ENCODE measurements around the gene PGGHG.
"Not testable (repeated sequence)": the region's sequence is repeated elsewhere in the genome, so short reads cannot be mapped to it uniquely, and the experiment has no call there.

Gene PGGHG

GRCh38 chr11:297586-298405 is 8.9 kb downstream of the PGGHG start:
- DNase-seq (ENCODE audit: low read depth in 3 of 3): no peak

DNA sequence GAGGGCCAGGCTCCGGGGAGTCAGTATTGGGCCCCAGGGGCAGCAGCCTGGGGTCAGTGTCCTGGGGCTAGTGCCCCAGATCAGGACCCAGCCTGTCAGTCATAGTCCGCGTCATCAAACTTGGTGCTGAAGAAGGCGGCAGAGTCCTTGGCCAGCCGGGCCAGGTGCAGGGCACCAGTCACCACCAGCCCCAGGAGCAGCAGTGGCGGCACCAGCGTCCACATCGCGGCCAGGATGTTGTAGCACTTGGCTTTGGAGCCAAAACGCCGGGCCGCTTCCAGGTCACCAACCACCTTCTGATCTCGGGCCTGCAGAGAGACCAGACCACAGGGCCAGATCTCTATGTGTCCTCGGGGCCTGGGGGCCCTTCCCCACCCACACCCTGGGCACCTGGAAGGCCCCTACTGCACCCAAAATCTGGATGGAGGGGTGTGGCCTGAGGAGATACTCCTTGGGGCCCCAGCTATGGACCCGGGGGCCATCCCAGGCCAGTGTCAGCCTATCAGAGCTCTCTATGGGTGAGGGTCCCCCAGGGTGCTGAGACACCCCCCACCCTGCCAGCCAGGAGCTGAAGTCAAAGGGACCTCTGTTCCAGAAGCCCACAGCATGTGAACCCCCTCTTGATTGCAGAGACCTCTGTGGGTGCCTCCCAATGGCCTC is 9.6 kb downstream of the PGGHG start:
- DNase-seq (ENCODE audit: low read depth in 3 of 3): no peak

- no peak for DNase-seq (ENCODE audit: low read depth in 3 of 3)
Measured at GRCh38 chr11:299081-299891, 10.4 kb downstream of the PGGHG start, which contains the start of gene IFITM5. Gene IFITM5, minus strand, starts transcription at chr11:299526. Its CDS starts 36 bp downstream, at chr11:299490.

DNA sequence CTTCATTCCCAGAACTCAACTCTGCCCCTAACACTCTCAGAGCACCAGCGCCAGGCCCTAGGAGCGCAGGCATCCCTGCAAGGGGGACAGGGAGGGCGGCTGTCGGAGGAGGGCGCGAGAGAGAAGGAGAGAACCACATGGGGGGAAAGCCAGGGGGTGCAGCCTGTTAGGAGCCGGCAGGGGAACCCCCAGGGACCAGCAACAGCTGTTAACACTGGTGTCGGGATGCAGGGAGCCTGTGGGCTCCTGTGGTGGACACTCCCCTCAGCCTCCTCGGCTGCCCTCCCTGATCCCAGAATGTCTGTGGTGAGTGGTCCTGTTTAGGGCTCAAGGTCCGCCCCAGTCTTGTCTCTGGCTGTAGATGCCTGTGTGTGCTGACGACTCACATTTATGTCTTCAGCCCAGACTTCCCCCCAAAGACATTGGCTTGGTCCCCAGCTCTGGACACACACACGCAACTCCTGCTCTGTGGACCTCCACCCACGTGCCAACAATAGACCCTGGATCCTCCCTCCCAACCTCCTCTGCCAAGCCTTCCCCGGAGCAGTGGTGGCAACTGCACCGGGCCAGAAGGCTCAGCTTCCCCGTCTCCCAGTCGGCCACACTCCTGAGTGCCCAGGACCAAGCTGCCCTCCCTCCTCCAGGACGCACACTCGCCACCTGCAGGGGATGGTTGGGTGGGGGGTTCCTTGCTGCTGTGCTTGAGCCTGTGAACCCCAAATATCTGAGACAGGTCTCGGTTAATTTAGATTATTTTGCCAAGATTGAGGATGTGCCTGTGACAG is 11.2 kb downstream of the PGGHG start:
- DNase-seq (ENCODE audit: low read depth in 3 of 3): no peak

GRCh38 chr11:303363-303762 is 14.4 kb downstream of the PGGHG start:
- no peak for DNase-seq (ENCODE audit: low read depth in 3 of 3)

- no peak for DNase-seq (ENCODE audit: low read depth in 3 of 3)
Measured at GRCh38 chr11:304061-304506, 15.2 kb downstream of the PGGHG start.

GRCh38 chr11:304915-305843 is 16.3 kb downstream of the PGGHG start:
- no peak for DNase-seq (ENCODE audit: low read depth in 3 of 3)

DNA sequence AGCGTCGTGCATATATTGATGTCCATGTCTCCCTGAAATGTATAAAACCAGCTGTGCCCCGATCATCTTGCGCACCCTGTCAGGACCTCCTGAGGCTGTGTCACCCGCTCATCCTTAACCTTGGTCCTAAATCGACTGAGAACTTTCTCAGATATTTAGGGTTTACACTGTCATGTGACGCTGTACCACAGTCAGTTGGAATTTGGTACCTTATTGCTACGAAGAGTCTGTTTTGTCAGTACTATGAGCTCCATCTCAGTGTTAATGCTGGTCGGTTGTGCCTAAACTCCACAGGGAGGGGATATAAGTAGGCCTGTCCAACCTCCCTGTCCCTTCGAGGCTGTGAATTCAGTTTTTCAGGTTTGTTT is 16.9 kb downstream of the PGGHG start:
- no peak for DNase-seq (ENCODE audit: low read depth in 3 of 3)

GRCh38 chr11:306645-307371 is 17.9 kb downstream of the PGGHG start:
- no peak for DNase-seq (ENCODE audit: low read depth in 3 of 3)

DNA sequence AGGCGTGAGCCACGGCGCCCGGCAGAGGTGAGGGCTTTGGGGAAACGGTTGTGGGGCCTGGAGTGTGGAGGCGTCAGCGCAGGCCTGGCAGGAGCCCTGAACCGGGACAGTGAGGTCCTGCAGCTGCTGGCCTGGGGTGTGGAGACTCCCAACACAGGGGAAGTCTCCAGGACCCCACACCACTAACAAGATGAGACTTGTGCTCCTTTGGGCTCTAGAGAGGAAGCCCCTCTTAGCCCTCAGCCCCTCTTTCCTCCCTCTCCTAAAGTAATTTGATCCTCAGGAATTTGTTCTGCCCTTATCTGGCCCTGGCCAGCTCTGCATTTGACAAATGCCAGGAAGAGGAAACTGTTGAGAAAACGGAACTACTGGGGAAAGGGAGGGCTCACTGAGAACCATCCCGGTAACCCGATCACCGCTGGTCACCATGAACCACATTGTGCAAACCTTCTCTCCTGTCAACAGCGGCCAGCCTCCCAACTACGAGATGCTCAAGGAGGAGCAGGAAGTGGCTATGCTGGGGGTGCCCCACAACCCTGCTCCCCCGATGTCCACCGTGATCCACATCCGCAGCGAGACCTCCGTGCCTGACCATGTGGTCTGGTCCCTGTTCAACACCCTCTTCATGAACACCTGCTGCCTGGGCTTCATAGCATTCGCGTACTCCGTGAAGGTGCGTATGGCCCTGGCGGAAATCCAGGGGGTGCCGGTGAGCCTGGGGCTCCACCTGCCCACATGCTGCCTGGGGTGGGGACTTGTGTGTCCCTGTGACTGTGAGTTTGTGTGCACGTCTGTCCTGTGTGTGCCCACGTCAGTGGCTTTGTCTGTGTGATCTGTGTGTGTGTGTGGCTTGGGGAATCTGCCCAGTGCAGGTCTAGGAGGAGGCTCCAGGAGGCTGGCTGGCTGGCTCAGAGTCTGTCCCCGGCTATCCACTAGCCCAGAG is 19.1 kb downstream of the PGGHG start, which contains the start of gene IFITM2:
Gene IFITM2 (plus strand): TSS at position 51 of the 943 bp plus-strand sequence. CDS start 377 bp downstream, at position 428.
- DNase-seq (ENCODE audit: low read depth in 3 of 3): not testable (repeated sequence)

DNA sequence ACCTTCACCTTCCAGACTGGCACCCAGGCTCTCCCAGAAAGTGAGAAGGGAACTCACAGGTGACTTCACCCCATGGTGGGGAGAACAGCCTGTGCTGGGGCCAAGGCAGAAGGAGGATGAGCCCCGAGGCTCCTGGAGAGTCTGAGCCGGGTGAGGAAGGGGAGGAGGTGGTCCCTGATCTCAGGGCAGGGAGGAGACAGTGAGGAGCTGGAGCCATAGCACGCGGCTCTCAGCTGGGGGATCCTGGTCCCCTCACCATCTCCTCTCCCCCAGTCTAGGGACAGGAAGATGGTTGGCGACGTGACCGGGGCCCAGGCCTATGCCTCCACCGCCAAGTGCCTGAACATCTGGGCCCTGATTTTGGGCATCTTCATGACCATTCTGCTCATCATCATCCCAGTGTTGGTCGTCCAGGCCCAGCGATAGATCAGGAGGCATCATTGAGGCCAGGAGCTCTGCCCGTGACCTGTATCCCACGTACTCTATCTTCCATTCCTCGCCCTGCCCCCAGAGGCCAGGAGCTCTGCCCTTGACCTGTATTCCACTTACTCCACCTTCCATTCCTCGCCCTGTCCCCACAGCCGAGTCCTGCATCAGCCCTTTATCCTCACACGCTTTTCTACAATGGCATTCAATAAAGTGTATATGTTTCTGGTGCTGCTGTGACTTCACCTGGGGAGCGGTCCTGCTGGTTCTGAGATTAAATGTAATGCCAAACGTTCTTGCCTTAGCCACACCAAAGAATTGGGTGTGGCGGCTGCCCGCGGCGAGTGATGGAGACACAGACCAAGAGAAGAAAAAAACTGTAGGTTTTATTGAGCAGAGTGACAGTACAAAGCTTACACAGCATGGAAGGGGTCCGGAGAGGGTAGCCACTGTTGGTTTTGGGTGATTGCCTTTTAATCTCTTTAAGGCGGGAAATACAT is 20.1 kb downstream of the PGGHG start:
- not testable (repeated sequence) for DNase-seq (ENCODE audit: low read depth in 3 of 3)

- not testable (repeated sequence) for DNase-seq (ENCODE audit: low read depth in 3 of 3)
Measured at GRCh38 chr11:309979-310572, 21.1 kb downstream of the PGGHG start.

GRCh38 chr11:311013-311748 is 22.3 kb downstream of the PGGHG start:
- not testable (repeated sequence) for DNase-seq (ENCODE audit: low read depth in 3 of 3)

DNA sequence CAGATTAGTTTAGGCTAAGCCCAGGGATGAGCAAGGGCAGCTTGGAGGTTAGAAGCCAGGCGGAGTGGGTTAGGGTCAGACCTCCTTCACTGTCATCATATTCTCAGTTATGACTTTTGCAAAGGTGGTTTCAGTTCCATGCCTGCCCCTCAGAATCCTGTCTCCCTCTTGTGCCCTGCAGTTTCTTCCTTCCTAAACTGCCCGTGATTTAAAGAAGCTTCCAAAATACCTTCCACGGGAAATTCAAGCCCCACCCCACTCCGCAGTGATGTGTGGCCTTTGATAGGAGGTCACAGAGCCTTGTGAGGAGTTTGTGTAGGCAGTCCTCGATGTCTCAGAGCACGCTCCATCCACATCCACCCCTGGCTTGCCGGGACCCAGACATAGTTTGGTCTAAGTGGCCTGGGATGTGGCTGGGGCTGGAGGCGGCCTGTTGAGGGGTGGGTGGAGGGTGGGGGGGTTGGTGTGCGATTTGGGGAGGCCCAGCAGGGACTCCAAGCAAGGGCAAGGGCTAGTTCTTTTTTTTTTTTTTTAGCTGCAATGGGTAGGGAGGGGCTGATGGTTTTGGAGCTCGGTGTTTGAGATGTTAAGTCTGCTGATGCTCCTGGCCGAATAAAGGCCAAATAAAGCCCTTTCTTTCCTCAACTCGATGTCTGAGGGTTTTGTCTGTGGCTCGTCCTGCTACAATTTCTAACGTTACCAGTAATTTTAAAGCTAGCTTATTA is 23.3 kb downstream of the PGGHG start:
- no peak for DNase-seq (ENCODE audit: low read depth in 3 of 3)

GRCh38 chr11:313304-313786 is 24.4 kb downstream of the PGGHG start:
- DNase-seq (ENCODE audit: low read depth in 3 of 3): no peak
